ENCODE data around the gene OR10H4.
"Not testable (repeated sequence)": the region's sequence is repeated elsewhere in the genome, so short reads cannot be mapped to it uniquely, and the experiment has no call there.

The OR10H4 gene, protein sequence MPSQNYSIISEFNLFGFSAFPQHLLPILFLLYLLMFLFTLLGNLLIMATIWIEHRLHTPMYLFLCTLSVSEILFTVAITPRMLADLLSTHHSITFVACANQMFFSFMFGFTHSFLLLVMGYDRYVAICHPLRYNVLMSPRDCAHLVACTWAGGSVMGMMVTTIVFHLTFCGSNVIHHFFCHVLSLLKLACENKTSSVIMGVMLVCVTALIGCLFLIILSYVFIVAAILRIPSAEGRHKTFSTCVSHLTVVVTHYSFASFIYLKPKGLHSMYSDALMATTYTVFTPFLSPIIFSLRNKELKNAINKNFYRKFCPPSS

DNA sequence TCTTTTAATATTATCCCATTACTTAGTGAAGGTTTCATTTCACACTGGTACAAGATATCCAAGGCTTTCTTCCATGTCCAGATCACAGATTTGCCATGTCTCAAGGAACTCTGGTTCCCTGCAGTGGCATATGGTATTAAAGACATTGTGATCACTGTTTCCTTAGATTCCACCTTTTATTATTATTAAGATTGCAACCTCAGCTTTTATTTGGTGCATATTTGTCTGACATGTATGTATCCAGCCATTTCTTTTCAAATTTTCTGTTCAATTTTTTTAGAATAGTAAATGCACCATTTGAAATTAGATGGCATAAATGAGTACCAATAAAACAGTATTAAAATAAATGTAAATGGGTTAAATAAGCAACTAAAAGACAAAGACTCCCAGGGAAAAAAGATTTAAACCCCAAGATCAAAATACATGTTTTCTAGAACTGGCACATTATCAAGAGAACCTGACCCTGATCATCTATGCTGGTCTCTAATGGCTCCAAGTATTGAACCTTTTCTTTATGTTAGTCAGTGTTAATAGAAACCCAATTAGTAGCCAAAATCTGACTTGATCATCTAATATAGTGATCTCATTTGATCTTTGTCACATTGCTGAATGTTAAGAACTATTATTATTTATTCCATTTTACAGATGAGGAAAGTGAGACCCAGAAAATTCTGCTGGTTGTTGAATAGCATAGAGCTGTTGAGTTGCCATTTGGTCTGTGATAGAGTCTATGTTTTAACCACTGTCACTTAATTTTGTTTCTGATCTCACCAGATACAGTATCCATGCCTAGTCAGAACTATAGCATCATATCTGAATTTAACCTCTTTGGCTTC is at the start of gene OR10H4:
Gene OR10H4 (plus strand): TSS at position 786 of the 836 bp plus-strand sequence. CDS start 0 bp downstream, at position 786.
- no peak for DNase-seq

DNA sequence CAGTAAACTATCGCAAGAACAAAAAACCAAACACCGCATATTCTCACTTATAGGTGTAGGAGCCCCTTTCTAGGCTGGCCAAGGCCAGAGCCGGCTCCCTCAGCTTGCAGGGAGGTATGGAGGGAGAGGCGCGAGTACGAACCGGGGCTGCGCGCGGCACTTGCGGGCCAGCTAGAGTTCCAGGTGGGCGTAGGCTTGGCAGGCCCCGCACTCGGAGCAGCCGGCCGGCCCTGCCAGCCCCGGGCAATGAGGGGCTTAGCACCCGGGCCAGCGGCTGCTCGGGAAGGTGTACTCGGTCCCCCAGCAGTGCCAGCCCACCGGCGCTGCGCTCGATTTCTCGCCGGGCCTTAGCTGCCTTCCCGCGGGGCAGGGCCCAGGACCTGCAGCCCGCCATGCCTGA is 49.2 kb upstream of the OR10H4 start:
- DNase-seq, result not testable (repeated sequence)

DNA sequence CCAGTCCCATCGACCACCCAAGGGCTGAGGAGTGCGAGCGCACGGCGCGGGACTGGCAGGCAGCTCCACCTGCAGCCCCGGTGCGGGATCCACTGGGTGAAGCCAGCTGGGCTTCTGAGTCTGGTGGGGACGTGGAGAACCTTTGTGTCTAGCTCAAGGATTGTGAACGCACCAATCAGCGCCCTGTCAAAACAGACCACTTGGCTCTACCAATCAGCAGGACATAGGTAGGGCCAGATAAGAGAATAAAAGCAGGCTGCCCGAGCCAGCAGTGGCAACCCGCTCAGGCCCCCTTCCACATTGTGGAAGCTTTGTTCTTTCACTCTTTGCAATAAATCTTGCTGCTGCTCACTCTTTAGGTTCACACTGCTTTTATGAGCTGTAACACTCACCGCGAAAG is 48.8 kb upstream of the OR10H4 start:
- not testable (repeated sequence) for DNase-seq

DNA sequence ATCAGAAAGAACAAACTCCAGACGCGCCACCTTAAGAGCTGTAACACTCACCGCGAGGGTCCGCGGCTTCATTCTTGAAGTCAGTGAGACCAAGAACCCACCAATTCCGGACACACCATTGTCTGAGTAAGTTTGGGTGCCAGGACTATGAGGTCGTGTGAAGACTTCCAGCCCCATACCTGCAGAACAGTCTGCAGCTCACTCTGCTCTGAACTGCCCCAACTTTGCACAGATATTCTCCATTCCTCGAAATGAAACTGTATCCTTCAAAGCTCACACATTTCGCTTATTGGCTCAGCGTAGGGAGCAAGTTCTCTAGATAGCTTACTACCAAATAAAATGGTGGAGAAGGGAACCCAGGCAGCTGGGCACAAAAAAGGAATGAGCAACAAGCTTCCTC is 48.3 kb upstream of the OR10H4 start:
- no peak for DNase-seq

DNA sequence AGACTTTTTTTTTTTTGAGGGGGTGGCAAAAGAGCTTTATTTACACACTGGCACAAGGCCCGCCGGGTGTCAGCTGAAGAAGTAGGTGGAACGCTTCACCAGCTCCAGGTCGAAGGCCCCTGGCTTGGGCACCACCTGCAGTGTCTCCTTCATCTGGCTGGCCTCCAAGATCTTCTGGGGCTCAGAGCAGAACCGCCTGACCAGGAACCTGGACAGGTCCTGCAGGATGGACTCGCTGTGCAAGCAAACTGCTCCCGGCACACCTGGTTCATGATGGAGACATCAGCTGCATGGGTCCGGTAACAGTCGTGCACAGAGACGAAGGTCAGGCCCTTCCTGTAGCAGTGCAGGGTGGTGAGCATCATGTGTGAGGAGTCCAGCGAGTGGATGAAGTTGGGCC is 46.6 kb upstream of the OR10H4 start:
- no peak for DNase-seq

DNA sequence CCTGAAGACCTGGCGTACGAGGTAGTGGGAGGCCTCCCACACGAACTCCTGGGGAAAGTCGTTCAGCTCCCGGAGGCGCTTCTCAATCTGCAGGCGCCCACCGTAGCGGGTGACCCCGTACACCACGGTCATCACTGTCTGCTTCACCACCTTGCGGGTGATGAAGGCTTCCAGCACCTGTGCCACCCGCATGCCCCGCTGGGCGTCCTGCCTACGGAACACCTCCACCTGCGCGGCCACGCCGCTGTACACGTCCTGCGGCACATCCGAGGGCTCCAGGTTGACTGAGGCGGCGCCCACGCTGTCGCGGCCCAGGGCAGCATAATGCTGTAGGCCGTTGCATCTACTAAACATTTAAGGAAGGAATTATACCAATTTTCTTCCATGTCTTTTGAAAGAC is 45.9 kb upstream of the OR10H4 start:
- not testable (repeated sequence) for DNase-seq

DNA sequence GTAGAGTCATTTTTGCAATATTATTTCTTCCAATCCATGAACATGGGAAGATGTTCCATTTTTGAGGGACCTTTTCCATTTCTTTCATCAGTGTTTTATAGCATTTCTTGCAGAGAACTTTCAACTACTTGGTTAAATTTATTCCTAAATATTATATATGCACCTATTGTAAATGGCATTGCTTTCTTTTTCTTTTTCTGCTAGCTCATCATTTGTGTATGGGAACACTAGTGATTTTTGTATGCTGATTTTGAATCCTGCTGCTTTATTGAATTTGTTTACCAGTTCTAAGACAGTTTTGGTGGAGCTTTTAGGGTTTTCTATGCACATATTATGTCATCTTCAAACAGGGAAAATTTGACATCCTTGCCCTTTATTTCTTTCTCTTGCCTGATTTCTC is 43.8 kb upstream of the OR10H4 start:
- DNase-seq, result no peak

- no peak for DNase-seq
Measured at GRCh38 chr19:15911599-15912235, 37.1 kb upstream of the OR10H4 start.

GRCh38 chr19:15913384-15913783 is 35.4 kb upstream of the OR10H4 start:
- DNase-seq, result no peak

DNA sequence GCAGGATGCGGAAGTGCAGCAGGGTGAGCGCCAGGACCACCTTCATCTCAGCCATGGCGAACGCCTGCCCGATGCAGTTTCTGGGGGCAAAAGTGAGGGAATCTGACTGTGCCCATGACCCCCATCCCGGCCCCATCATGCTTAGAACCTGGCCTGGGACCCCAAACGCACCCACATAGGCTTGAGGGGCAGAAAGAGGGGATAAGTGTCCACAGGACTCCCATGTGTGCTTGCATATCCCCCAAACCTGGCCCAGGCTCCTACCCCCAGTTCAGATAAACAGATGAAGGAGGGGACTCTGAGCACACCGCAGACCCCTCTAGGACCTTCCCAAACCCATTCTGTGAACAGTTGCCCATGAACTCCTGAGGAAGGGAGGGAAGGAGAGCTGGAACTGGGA is 35.0 kb upstream of the OR10H4 start:
- no peak for DNase-seq

GRCh38 chr19:15915109-15915508 is 33.7 kb upstream of the OR10H4 start:
- DNase-seq, result no peak

- DNase-seq, result no peak
Measured at GRCh38 chr19:15919243-15919642, 29.6 kb upstream of the OR10H4 start.

GRCh38 chr19:15922021-15922420 is 26.8 kb upstream of the OR10H4 start:
- DNase-seq, result no peak

GRCh38 chr19:15923702-15924101 is 25.1 kb upstream of the OR10H4 start:
- no peak for DNase-seq

DNA sequence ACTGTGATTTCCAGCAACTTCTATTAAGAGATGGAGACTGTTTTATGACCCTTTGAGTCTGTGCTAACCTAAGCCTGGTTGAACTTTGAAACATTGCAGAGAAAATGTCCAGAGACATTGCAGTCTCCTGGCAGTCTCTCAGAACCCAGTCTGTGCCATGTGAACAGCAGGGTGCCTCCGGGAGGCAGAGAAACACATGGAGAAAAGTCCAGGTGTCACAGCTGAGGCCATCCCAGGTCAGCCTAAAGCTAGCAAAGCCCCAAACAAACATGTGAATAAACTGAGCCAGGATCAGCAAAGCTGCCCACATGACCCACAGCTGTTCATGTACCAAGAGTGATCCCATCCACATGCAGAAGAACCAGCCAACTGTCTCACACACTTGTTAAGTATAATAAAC is 22.3 kb upstream of the OR10H4 start:
- DNase-seq, result no peak

DNA sequence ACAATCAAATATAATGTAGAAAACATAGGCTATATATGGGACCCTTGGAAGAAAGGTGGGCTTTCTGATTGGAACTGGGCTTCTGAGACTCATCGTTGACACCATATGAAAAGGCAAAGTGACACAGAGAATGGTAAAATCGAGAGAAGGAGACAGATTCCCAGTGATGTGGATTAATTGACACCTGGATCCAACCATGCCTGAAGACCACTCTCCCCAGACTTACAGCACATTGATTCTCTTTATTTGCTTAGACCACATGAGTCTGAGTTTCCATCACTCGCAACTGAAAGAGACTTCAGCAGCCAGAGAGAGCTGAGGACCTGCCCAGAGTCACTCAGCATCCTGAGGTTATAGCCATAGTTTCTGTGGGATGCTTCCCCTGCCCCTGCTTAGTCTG is 20.5 kb upstream of the OR10H4 start:
- DNase-seq, result no peak

DNA sequence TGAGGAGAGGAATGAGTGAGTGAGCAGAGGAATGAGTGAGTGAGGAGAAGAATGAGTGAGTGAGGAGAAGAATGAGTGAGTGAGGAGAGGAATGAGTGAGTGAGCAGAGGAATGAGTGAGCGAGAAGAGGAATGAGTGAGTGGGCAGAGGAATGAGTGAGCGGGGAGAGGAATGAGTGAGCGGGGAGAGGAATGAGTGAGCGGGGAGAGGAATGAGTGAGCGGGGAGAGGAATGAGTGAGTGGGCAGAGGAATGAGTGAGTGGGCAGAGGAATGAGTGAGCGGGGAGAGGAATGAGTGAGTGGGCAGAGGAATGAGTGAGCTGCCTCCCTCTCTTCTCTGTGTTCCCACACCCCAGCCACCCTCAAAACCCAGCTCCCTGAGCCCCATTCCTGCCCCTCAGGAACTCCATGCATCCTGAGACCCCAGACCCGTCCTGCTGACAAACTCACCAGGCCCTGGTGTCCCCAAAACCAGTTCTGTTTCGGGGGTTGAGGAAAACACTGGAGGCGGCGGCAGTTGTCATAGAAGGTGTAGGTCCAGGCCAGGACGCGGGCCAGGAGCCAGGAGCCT is 15.0 kb upstream of the OR10H4 start:
- not testable (repeated sequence) for DNase-seq

DNA sequence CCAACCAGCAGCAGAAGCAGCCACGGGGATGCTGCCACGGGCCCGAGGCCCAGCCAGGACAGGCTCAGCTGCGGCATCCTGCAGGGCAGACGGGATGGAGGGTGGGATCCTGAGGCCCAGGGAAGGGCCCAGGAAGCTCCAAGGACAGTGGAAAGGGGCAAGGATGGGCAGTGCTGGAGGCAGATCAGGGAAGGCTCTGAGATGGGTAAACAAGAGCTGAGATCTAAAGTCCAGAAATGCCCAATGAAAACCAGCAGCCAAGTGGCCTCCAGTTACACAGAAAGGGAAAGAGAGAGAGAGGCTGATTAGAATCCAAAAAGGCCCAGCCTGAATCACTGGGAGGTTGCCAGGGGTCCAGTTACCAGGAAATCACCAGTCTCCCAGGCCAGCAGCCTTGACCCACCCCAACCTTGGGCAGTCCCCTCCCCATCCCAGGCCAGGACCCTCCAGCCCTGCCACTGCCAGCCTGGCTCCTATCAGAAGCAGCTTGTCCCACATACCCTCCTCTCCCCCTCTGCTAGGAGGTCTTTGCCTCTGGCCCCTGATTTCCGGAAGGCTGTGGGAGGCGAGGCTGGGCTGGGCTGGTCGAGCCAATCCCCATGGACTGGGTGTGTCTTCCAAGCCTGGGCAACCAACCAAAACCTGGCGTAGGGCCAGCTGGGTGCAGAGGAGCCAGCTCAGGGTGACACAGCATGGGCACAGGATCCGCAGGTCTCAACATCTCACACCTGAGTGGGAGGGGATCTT is 14.3 kb upstream of the OR10H4 start, which contains the start of gene CYP4F11:
Gene CYP4F11 (minus strand): TSS at position 198 of the 747 bp plus-strand sequence. CDS start 121 bp downstream, at position 77.
- no peak for DNase-seq

- no peak for DNase-seq
Measured at GRCh38 chr19:15935167-15935702, 13.6 kb upstream of the OR10H4 start.

DNA sequence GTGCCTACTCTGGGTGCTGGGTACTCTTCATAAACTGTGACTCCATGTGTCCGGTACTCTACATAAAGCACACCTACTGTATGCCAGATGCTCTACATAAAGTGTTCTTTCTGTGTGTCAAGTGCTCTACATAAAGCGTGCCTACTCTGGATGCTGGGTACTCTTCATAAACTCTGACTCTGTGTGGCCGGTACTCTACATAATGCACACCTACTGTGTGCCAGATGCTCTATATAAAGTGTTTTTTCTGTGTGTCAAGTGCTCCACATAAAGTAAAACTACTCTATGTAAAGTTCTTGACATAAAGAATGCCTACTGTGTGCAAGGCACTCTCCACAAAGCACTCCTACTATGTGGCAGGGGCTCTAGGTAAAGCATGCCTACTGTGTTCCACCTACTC is 12.6 kb upstream of the OR10H4 start:
- no peak for DNase-seq

DNA sequence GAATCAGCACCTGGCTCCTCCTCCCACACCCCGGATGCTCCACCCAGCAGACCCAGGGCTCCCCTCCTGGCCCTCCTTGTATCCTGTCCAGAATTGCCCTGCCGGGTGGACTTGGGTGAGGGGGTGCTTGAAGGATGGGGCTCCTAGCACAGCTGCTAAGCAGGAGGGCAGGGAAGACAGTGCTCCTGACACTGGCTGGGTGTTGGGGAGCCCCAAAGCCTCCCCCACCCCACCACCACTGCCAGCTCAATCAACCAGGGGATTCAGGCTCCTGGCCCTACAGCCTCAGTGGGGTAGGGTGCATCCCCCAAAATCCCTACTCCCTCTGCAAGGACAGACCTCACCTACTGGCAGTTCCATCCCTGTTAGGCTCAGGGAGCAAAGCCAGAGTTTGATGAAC is 11.9 kb upstream of the OR10H4 start:
- no peak for DNase-seq

GRCh38 chr19:15937771-15938170 is 11.0 kb upstream of the OR10H4 start:
- no peak for DNase-seq

All from inflammatory macrophage treated with lipopolysaccharide for 1 hour (primary cell).